ENCODE data around the gene OBI1.

OBI1 gene, protein sequence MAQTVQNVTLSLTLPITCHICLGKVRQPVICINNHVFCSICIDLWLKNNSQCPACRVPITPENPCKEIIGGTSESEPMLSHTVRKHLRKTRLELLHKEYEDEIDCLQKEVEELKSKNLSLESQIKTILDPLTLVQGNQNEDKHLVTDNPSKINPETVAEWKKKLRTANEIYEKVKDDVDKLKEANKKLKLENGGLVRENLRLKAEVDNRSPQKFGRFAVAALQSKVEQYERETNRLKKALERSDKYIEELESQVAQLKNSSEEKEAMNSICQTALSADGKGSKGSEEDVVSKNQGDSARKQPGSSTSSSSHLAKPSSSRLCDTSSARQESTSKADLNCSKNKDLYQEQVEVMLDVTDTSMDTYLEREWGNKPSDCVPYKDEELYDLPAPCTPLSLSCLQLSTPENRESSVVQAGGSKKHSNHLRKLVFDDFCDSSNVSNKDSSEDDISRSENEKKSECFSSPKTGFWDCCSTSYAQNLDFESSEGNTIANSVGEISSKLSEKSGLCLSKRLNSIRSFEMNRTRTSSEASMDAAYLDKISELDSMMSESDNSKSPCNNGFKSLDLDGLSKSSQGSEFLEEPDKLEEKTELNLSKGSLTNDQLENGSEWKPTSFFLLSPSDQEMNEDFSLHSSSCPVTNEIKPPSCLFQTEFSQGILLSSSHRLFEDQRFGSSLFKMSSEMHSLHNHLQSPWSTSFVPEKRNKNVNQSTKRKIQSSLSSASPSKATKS

DNA sequence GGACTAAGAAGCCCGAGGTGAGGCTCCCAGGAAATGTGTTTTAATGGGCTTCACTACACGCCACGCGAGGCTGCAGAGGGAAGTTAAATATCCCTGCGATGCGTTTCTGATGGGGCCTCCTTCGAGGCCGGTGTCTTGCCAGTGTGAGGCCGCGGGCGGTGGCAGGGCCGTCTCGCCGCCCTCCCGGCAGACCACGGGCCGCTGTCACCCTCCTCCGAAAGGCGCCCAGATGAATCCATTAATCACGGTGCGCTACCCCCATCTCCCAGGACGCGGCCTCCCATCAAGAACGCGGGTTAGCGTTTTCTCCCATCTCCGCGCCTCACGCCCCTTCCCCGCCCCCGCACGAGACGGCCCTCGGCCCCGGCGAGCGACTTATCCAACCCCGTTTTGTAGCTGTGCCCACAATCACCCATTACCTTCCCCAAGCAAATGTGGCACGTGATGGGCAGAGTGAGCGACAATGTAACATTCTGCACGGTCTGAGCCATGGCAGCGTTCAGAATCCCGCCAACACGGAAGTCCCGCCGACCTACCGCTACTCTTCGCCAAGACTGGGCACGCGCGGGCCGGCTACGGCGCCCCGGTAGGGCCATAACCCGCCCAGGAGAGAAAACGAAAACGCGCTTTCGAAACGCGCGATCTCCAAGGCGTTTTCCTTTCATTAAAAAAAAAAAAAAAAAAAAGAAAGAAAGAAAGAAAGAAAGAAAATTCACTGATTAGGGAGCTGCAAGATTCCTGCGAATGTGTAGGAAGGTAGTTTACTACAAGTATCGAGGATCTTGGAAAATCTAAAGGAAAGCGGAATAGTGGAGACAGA lies at the start of gene OBI1:
OBI1 (minus strand) TSS at position 526 of the 820 bp plus-strand sequence; CDS start at position 491, 35 bp downstream.
- DNase-seq (ENCODE audit: low read depth) = peak; percentile 69

- no peak for DNase-seq (ENCODE audit: low read depth)
These were observed 42.4 kb upstream of the OBI1 start for GRCh38 chr13:78701383-78701782.

- DNase-seq (ENCODE audit: low read depth) = no peak
These were observed 41.4 kb upstream of the OBI1 start for GRCh38 chr13:78700121-78700910.

- DNase-seq (ENCODE audit: low read depth) = no peak
These were observed 30.1 kb upstream of the OBI1 start for GRCh38 chr13:78689011-78689410.

DNA sequence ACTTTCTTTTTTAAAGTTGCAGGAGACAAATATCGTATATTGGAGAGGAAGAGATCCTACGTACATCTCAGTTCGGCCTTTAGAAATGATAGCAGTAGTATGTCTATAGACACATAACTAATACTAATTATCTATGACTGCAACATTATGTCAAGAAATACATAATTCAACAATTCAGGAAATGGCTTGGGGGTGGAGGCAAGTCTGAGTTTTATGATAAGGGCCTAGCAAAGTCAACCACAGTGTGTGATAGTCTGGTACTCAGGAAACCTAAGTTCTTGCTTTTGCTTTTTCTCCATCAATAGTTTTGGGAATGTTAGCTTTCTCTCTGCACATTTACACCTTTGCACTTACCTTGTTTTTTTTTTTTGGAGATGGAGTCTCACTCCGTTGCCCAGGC lies 27.5 kb upstream of the OBI1 start:
- no peak for DNase-seq (ENCODE audit: low read depth)

DNA sequence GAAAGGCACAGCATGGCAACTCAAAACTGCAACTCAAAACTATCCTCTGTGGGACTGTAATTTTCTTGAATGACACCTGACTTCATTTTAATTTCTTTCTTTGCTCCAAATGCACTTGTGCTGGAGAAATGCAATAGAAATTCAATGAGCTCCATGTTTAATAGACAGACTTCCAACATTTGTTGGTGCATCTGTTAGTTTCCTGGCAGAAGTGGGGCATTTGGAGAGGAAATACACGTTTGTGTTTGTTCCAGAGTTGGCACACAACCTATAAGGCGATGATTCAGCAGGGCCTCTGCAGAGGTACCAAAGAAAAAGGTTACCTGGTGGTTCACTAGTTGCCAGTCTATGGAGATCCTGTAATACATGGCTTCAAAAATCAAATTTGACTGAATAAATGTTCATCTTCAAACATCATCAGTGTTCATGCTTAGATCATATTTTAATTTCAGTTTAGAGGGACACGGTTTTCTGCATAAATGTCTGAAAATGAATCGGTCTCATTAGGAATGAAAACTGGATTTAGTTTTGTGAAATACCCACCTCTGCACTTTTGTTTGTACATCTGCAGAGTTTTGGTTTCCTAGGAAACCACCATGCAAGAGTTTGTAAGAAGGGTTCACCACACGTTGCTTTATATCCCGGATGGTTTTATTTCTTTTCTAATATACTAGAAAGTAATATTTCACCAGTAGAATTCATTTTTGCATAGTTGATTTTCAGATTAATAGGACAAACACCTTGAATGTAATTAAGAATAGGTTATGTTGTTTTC lies 21.8 kb upstream of the OBI1 start:
- no peak for DNase-seq (ENCODE audit: low read depth)

DNA sequence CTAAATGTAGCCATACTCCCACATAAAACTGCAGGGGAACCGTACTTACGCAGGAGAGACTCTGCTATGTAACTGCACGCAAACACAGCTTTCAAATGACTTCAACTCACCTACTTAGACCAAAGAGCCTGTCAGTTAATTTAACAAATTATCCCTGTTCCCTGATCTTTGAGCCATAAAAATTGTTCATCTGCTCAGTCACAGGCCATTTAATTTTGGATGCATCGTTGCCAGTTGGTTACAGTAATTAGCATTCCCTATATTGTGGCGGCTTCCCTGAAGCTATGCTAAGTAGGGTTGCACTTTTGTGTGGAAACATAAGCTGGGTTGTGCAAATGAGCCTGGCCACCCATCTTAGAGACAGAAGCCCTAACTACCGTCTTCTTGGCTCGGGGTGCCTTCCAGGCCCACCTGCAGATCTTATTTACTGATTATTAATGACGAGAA lies 21.2 kb upstream of the OBI1 start:
- DNase-seq (ENCODE audit: low read depth) = no peak

- no peak for DNase-seq (ENCODE audit: low read depth)
These were observed 20.4 kb upstream of the OBI1 start for GRCh38 chr13:78679329-78679728.

GRCh38 chr13:78675112-78675511 lies 16.2 kb upstream of the OBI1 start:
- DNase-seq (ENCODE audit: low read depth) = no peak

- DNase-seq (ENCODE audit: low read depth) = no peak
These were observed 15.7 kb upstream of the OBI1 start for GRCh38 chr13:78674638-78675037.

DNA sequence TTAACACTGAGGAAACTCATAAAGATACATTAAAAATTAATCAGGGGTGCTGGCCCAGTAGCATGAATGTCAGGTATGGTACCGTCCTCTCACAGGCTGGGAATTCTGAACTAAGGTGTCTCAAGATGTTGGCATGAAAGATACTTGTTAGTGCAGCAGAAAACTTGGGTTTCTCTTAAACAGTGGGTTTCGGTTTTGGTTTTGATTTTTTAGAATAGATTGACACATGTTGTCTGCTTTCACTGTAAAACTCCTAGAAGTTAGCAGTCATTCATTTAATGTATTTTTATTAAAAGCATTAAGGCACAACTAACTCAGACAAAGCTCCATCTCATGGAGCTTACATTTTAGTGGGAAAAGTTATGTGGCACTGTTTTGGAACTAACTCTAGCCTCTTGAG lies 3.5 kb upstream of the OBI1 start:
- DNase-seq (ENCODE audit: low read depth) = no peak

- no peak for DNase-seq (ENCODE audit: low read depth)
These were observed 1.5 kb upstream of the OBI1 start for GRCh38 chr13:78660495-78660857.

GRCh38 chr13:78659732-78660494 lies 958 bp upstream of the OBI1 start:
- DNase-seq (ENCODE audit: low read depth) = no peak

DNA sequence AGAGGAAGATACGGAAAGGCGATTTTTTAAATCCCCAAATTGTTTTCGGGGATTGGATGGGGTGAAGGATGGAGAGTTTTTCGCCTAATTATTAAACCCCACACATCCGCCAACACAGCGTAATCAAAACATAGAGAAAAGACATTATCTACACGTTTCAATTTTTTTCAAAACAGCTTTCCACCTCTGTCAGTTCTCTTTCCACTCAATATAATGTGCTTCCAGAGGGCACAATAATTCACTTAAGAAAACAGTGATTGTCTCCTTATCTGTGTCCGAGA lies 435 bp upstream of the OBI1 start:
- no peak for DNase-seq (ENCODE audit: low read depth)

DNA sequence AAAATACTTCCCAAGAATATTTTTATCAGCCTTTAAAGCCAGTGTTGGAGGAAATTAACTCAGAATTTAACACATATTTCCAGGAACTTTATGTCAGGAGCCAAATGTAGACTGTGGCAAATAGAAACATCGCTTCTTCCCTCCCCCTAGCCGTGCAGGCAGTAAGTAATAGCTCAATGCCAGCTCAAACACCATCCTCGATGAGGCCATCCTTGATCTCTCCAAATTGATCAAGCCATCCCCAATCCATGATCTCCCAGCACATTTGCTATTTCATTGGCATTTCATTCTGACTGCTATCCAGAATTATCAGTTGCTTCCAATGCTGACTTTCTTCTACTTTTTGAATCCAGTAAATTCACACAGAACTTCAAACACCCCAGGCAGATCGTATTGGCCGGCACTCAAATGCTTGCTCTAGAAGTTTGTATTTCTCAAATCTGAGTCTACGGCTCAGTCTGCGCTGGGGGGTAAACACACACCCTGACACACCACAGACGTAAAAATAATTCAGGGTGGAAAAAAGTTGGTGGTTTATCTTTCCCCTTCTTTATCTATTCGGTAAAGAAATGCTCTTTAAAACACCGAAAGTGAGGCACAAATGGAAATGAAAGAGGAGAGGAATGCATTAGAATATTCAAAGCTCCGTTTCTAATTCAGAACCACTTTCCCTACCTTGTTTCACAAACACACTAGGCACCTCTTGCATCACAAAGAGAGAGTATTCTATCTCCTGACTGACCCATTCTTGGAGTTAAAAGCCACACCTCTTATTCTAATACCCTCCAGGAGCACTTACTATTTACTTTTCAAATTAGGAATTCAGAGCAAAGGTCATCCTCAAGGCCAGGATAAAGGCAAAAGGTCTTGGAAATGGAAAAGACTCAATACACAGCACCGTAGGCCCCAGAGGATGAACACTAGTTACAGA lies 991 bp downstream of the OBI1 start:
- no peak for DNase-seq (ENCODE audit: low read depth)

DNA sequence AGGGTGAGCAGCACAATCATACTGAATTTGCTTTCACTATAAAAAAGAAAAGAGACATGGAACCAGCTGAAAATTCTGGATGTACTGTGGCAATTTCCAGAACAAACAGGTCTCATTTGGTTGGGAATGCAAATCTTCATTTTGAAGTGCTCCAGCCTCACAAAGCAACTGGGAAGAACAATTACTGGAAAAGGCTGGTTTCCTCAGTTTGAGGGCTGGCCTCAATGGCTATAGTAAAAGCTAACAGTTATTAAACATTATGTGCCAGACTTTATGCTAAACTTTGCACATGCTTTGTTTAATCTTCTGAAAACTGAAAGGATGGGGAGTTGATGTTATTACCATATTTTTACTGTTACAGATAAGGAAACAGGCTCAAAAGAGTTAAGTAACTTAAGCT lies 3.0 kb downstream of the OBI1 start:
- no peak for DNase-seq (ENCODE audit: low read depth)

- DNase-seq (ENCODE audit: low read depth) = no peak
These were observed 3.9 kb downstream of the OBI1 start for GRCh38 chr13:78655007-78655406.

DNA sequence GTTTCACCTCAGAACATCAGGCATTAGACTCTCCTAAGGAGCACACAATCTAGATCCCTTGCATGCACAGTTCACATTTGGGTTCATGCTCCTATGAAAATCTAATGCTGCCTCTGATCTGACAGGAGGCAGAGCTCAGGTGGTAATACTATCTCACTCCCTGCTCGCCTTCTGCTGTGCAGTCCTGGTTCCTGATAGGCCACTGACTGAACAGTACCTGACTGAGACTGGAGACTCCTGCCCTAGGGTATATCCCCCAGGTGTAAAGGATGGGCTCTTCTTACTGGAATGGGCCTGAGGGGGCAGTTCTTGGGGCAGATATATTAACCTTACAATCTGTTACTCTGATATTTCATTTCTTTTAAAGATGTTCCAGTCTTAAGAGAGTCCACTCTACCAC lies 6.3 kb downstream of the OBI1 start:
- no peak for DNase-seq (ENCODE audit: low read depth)

DNA sequence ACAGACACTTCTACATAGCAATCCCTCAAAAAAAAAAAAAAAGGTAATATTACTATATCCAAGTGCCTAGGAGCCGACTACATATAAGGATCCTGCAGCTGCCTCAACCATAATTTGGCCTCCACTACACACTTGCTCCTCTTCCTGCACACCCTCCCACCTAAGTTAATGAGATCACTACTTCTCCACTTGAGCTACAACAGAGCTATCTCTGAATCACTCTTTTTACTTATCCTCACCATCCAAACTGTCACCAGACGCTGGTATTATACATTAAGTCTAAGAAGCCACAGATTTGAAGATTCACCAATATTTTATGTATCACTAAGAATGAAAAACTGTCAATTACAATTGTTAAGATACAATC lies 8.3 kb downstream of the OBI1 start:
- DNase-seq (ENCODE audit: low read depth) = no peak
